HepG2 (cell line): Measurements from ENCODE around the gene LDLRAD2. TPM values are rescaled to one million over a fixed set of nuclear protein-coding genes. Genes with fewer than 3 reads are reported as not detected.

Experiments used
- ATF1 ChIP-seq: IDR thresholded peaks from 2 replicates; pipeline ENCODE4 v1.6.1; 2016; ENCODE audit warnings: mild to moderate bottlenecking, control low read depth
- HDAC2 ChIP-seq: sonication (generic); formaldehyde crosslinking; IDR thresholded peaks from 2 replicates; pipeline ENCODE4 v1.4.0; 2020; ENCODE audit warnings: missing genetic modification reagents
- KDM5A ChIP-seq: fragments of 200-600 bp; sonication (generic); IDR thresholded peaks from 2 replicates; pipeline ENCODE4 v1.7.0; 2018; ENCODE audit warnings: antibody characterized with exemption, mild to moderate bottlenecking, low read length, borderline replicate concordance
- MTF1 ChIP-seq: sonication (generic); formaldehyde crosslinking; IDR thresholded peaks from 2 replicates; pipeline ENCODE4 v1.5.0; 2020; ENCODE audit warnings: missing genetic modification reagents
- MYNN ChIP-seq: sonication (generic); formaldehyde crosslinking; IDR thresholded peaks from 2 replicates; pipeline ENCODE4 v1.4.0; 2020; ENCODE audit warnings: mild to moderate bottlenecking, low read depth, missing genetic modification reagents
- PAX8 ChIP-seq: sonication (generic); formaldehyde crosslinking; IDR thresholded peaks from 2 replicates; pipeline ENCODE4 v1.8.0; 2022; ENCODE audit warnings: mild to moderate bottlenecking, missing genetic modification reagents, borderline replicate concordance
- RAD51 ChIP-seq: fragments of 450-650 bp; IDR thresholded peaks from 2 replicates; pipeline ENCODE4 v1.6.1; 2016; ENCODE audit warnings: borderline replicate concordance
- SOX6 ChIP-seq, 2 experiments: fragments of 450-650 bp in 1 of 2; sonication (generic) in 1 of 2; formaldehyde crosslinking in 1 of 2; IDR thresholded peaks; 2 replicates each; pipeline versions ENCODE4 v1.4.0 to v1.6.1; 2017 to 2020; ENCODE audit warnings: antibody characterized with exemption in 1 of 2, mild to moderate bottlenecking in 1 of 2, missing genetic modification reagents in 1 of 2
- TBX3 ChIP-seq: fragments of 450-650 bp; IDR thresholded peaks from 2 replicates; pipeline ENCODE4 v1.6.1; 2017; ENCODE audit warnings: antibody characterized with exemption, mild to moderate bottlenecking, inconsistent platforms, borderline replicate concordance
- ZBTB3 ChIP-seq: sonication (generic); formaldehyde crosslinking; IDR thresholded peaks from 2 replicates; pipeline ENCODE4 v1.4.0; 2020; ENCODE audit warnings: low read depth, mild to moderate bottlenecking, moderate library complexity, missing genetic modification reagents, borderline replicate concordance
- ZBTB38 ChIP-seq: sonication (generic); formaldehyde crosslinking; IDR thresholded peaks from 2 replicates; pipeline ENCODE4 v1.5.1; 2020; ENCODE audit warnings: mild to moderate bottlenecking, missing genetic modification reagents
- ZFP82 ChIP-seq: sonication (generic); formaldehyde crosslinking; IDR thresholded peaks from 2 replicates; pipeline ENCODE4 v1.5.1; 2020; ENCODE audit warnings: mild to moderate bottlenecking, missing genetic modification reagents, borderline replicate concordance
- ZMYM4 ChIP-seq: sonication (generic); formaldehyde crosslinking; IDR thresholded peaks from 2 replicates; pipeline ENCODE4 v1.8.1; 2023; ENCODE audit warnings: mild to moderate bottlenecking, missing genetic modification reagents
- ZNF3 ChIP-seq: IDR thresholded peaks from 2 replicates; pipeline ENCODE4 v1.7.0; 2017; ENCODE audit warnings: inconsistent platforms
- ZNF619 ChIP-seq: sonication (generic); formaldehyde crosslinking; IDR thresholded peaks from 2 replicates; pipeline ENCODE4 v1.4.0; 2020; ENCODE audit warnings: mild to moderate bottlenecking, missing genetic modification reagents
- polyA plus RNA-seq, 8 experiments: library from polyadenylated mRNA; depleted of rRNA in 3 of 8; stranded (reverse) in 7 of 8; unstranded in 1 of 8; fragments of >200 nt; fragmentation: Illumina TruSeq in 4 of 8; extraction: Trizol in 4 of 8; gene quantifications; 2 replicates each; pipeline versions ENCODE4 v1.2.1 to v1.2.3, GENCODE V29; 2011 to 2016; ENCODE audit warnings: low read depth in 4 of 8, missing spikeins in 1 of 8, mixed read lengths in 1 of 8; ENCODE audit not compliant: insufficient read depth in 1 of 8
- total RNA-seq, 5 experiments: library from RNA; depleted of rRNA; stranded (reverse); fragments of >200 nt; fragmentation: Illumina TruSeq; extraction: Trizol; gene quantifications; 2 replicates each; pipeline ENCODE4 v1.2.3, GENCODE V29; 2016; ENCODE audit warnings: low read depth in 1 of 5
- TF ChIP-seq, protein P1 (sequence below): sonication (generic); formaldehyde crosslinking; IDR thresholded peaks from 2 replicates; pipeline ENCODE4 v1.4.0; 2020; ENCODE audit warnings: low read depth, mild to moderate bottlenecking, missing genetic modification reagents
- TF ChIP-seq, protein P2 (sequence below), 2 experiments: sonication (generic) in 1 of 2; formaldehyde crosslinking in 1 of 2; IDR thresholded peaks; 2 replicates each; pipeline versions ENCODE4 v1.6.1 to v1.9.0; 2014 to 2022; ENCODE audit warnings: antibody characterized with exemption in 1 of 2, borderline replicate concordance in 1 of 2, inconsistent platforms in 1 of 2, low read depth in 1 of 2, missing genetic modification reagents in 1 of 2
- TF ChIP-seq, protein P3 (sequence below): sonication (generic); formaldehyde crosslinking; IDR thresholded peaks from 2 replicates; pipeline ENCODE4 v1.5.0; 2020; ENCODE audit warnings: missing genetic modification reagents

LDLRAD2 gene
- total and polyA plus RNA-seq, 2 of the 13 experiments (the other 11 are each of a cell fraction or from before 2014, with no cell fraction given), result not detected

DNA sequence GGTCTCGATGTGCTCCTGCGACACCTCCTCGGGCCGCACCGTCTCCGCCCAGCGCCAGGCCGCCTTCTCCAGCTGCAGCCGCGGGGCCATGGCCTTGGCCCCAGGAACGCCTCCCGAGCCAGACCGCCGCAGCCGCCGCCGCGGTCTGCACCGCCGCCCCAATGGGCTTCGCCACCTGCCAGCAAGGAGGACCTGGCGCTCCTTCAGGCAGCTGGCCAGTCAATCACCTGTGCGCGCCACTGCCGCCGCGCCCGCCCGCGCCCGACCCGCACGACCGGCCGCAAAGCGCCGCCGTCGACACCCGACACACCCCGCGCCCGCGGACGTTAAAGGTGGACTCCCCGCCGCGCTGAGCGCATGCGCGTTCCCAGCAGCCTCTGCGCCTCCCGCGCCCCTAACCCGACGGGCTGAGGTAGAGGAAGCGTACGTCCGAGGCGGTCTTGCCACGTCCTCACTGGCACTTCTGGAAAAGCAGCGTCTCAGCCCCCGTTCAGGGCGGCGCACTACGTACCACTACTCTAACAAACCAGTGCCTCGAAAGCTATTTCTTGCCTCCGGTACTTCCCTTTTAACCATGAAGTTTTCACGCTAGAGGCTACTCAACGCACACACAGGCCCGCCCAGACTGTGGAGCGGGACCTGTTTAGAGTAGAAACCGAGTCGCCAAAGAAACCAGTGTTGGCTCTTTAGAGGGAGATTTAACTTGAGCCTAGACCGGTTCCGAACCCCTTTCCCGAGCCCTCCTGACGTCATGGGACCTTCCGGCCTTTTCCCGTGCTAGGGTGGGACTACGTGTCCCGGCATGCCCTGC lies 29.0 kb upstream of the LDLRAD2 start, which contains the start of gene USP48 (continued):
- TF ChIP-seq, protein P1, sequence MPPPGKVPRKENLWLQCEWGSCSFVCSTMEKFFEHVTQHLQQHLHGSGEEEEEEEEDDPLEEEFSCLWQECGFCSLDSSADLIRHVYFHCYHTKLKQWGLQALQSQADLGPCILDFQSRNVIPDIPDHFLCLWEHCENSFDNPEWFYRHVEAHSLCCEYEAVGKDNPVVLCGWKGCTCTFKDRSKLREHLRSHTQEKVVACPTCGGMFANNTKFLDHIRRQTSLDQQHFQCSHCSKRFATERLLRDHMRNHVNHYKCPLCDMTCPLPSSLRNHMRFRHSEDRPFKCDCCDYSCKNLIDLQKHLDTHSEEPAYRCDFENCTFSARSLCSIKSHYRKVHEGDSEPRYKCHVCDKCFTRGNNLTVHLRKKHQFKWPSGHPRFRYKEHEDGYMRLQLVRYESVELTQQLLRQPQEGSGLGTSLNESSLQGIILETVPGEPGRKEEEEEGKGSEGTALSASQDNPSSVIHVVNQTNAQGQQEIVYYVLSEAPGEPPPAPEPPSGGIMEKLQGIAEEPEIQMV (CRISPR knock-in tag), result peak; percentile 99
- TF ChIP-seq, protein P2, sequence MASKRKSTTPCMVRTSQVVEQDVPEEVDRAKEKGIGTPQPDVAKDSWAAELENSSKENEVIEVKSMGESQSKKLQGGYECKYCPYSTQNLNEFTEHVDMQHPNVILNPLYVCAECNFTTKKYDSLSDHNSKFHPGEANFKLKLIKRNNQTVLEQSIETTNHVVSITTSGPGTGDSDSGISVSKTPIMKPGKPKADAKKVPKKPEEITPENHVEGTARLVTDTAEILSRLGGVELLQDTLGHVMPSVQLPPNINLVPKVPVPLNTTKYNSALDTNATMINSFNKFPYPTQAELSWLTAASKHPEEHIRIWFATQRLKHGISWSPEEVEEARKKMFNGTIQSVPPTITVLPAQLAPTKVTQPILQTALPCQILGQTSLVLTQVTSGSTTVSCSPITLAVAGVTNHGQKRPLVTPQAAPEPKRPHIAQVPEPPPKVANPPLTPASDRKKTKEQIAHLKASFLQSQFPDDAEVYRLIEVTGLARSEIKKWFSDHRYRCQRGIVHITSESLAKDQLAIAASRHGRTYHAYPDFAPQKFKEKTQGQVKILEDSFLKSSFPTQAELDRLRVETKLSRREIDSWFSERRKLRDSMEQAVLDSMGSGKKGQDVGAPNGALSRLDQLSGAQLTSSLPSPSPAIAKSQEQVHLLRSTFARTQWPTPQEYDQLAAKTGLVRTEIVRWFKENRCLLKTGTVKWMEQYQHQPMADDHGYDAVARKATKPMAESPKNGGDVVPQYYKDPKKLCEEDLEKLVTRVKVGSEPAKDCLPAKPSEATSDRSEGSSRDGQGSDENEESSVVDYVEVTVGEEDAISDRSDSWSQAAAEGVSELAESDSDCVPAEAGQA (IDR thresholded peaks at IDR 0.05; ENCODE audit: low read depth), result no peak; the same call in 1 of the 2 replicates
- TF ChIP-seq, protein P2 (CRISPR knock-in tag; IDR thresholded peaks at IDR 0.05; ENCODE audit: borderline replicate concordance), result no peak
- peak; percentile 95 for TF ChIP-seq ZFP82
- TF ChIP-seq RAD51, result no peak
- TF ChIP-seq ZNF3 (CRISPR knock-in tag), result no peak
- TF ChIP-seq MYNN, result peak; percentile 63; the same call in 1 of the 2 replicates
- TF ChIP-seq ATF1, result peak; percentile 94
- TF ChIP-seq SOX6 (IDR thresholded peaks at IDR 0.05), result no peak
- peak; percentile 64 for TF ChIP-seq SOX6 (CRISPR knock-in tag; IDR thresholded peaks at IDR 0.05)
- peak; percentile 53; the same call in 1 of the 2 replicates for TF ChIP-seq HDAC2 (CRISPR knock-in tag)
- TF ChIP-seq MTF1 (CRISPR knock-in tag), result 0 out of 2 replicates have a peak, but pooled peaks have one; percentile 8
- TF ChIP-seq PAX8, result 0 out of 2 replicates have a peak, but pooled peaks have one; percentile 76
- TF ChIP-seq ZBTB38 (CRISPR knock-in tag), result peak; percentile 84
- TF ChIP-seq ZMYM4 (CRISPR knock-in tag), result no peak; the same call in none of the 2 replicates
- TF ChIP-seq, protein P3, sequence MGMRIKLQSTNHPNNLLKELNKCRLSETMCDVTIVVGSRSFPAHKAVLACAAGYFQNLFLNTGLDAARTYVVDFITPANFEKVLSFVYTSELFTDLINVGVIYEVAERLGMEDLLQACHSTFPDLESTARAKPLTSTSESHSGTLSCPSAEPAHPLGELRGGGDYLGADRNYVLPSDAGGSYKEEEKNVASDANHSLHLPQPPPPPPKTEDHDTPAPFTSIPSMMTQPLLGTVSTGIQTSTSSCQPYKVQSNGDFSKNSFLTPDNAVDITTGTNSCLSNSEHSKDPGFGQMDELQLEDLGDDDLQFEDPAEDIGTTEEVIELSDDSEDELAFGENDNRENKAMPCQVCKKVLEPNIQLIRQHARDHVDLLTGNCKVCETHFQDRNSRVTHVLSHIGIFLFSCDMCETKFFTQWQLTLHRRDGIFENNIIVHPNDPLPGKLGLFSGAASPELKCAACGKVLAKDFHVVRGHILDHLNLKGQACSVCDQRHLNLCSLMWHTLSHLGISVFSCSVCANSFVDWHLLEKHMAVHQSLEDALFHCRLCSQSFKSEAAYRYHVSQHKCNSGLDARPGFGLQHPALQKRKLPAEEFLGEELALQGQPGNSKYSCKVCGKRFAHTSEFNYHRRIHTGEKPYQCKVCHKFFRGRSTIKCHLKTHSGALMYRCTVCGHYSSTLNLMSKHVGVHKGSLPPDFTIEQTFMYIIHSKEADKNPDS, result no peak
- TF ChIP-seq KDM5A, result peak; percentile 82; the same call in 1 of the 2 replicates
- no peak for TF ChIP-seq TBX3
- peak; percentile 50; the same call in 1 of the 2 replicates for TF ChIP-seq ZNF619 (CRISPR knock-in tag)
- TF ChIP-seq ZBTB3, result 0 out of 2 replicates have a peak, but pooled peaks have one; percentile 73
